ENCODE measurements around the gene KRTAP5-4. TPM values are rescaled to one million over a fixed set of nuclear protein-coding genes. Genes with fewer than 3 reads are reported as not detected.

Gene KRTAP5-4
- total and polyA plus RNA-seq, 10 donors = not detected

GRCh38 chr11:1639102-1639620, 17.2 kb upstream of the KRTAP5-4 start:
- TF ChIP-seq POLR2A (IDR thresholded peaks at IDR 0.05) (no peak), POLR2AphosphoS5 (IDR thresholded peaks at IDR 0.05) (no peak), CTCF (IDR thresholded peaks at IDR 0.05 in 8 of 11, conservative IDR thresholded peaks at IDR 0.05 in 3 of 11) (no peak)
- H3K36me3 ChIP-seq = no peaks in the 10 kb centered on the region
- H3K9me3 ChIP-seq = no peaks in the 10 kb centered on the region
- H3K4me3 ChIP-seq = no peak overlapping the region
- H3K27ac ChIP-seq = no peak overlapping the region
- peaks cover 0 to 74% (median 18%) of the 10 kb centered on the region in 7 donors for H3K27me3 ChIP-seq (replicated peaks in 1 of 7)
- no peak for DNase-seq
- intact Hi-C loops (cut with DNase I; ENCODE audit: low total_unique reads) = no loop called here
- peaks cover 0 to 14% (median 0%) of the 10 kb centered on the region in 6 donors for H3K4me1 ChIP-seq
- WGBS, 5 donors = 49 to 69% (median 57%) methylated on average over 18 of the region's 18 CpGs

GRCh38 chr11:1638344-1638743, 16.4 kb upstream of the KRTAP5-4 start:
- intact Hi-C loops (cut with DNase I; ENCODE audit: low total_unique reads) = no loop called here
- no peak overlapping the region for H3K27ac ChIP-seq
- 79 to 87% (median 84%) methylated on average over 8 of the region's 8 CpGs for WGBS, 5 donors
- peaks cover 0 to 14% (median 0%) of the 10 kb centered on the region in 6 donors for H3K4me1 ChIP-seq
- no peaks in the 10 kb centered on the region for H3K9me3 ChIP-seq
- peaks cover 0 to 77% (median 25%) of the 10 kb centered on the region in 7 donors for H3K27me3 ChIP-seq (replicated peaks in 1 of 7)
- no peak overlapping the region for H3K4me3 ChIP-seq
- no peak for TF ChIP-seq POLR2AphosphoS5 (IDR thresholded peaks at IDR 0.05)
- no peak for TF ChIP-seq POLR2A (IDR thresholded peaks at IDR 0.05)
- no peak for TF ChIP-seq CTCF (IDR thresholded peaks at IDR 0.05 in 8 of 11, conservative IDR thresholded peaks at IDR 0.05 in 3 of 11)
- H3K36me3 ChIP-seq = no peaks in the 10 kb centered on the region
- DNase-seq = no peak

- no peak overlapping the region for H3K27ac ChIP-seq
- intact Hi-C loops (cut with DNase I; ENCODE audit: low total_unique reads) = no loop called here
- H3K4me1 ChIP-seq = peaks cover 0 to 15% (median 0%) of the 10 kb centered on the region in 6 donors
- TF ChIP-seq POLR2A (IDR thresholded peaks at IDR 0.05) = no peak
- no peak for TF ChIP-seq CTCF (IDR thresholded peaks at IDR 0.05 in 8 of 11, conservative IDR thresholded peaks at IDR 0.05 in 3 of 11)
- TF ChIP-seq POLR2AphosphoS5 (IDR thresholded peaks at IDR 0.05) = no peak
- no peak overlapping the region for H3K4me3 ChIP-seq
- no peaks in the 10 kb centered on the region for H3K36me3 ChIP-seq
- no peaks in the 10 kb centered on the region for H3K9me3 ChIP-seq
- H3K27me3 ChIP-seq (replicated peaks in 1 of 7) = peaks cover 0 to 74% (median 21%) of the 10 kb centered on the region in 7 donors
- DNase-seq = no peak
- 87 to 96% (median 90%) methylated on average over 2 of the region's 2 CpGs for WGBS, 5 donors
These were observed 15.7 kb upstream of the KRTAP5-4 start for GRCh38 chr11:1637628-1638027.

- DNase-seq = peak; percentile 21
- no peak overlapping the region for H3K27ac ChIP-seq
- H3K36me3 ChIP-seq = no peaks in the 10 kb centered on the region
- H3K27me3 ChIP-seq (replicated peaks in 1 of 7) = peaks cover 0 to 80% (median 17%) of the 10 kb centered on the region in 7 donors
- H3K4me3 ChIP-seq = no peak overlapping the region
- H3K9me3 ChIP-seq = no peaks in the 10 kb centered on the region
- peaks cover 0 to 20% (median 0%) of the 10 kb centered on the region in 6 donors for H3K4me1 ChIP-seq
- TF ChIP-seq POLR2A (IDR thresholded peaks at IDR 0.05) (no peak), POLR2AphosphoS5 (IDR thresholded peaks at IDR 0.05) (no peak), CTCF (IDR thresholded peaks at IDR 0.05 in 8 of 11, conservative IDR thresholded peaks at IDR 0.05 in 3 of 11) (no peak)
- intact Hi-C loops (cut with DNase I; ENCODE audit: low total_unique reads) = no loop called here
- WGBS, 5 donors = 84 to 94% (median 88%) methylated on average over 19 of the region's 19 CpGs
These were observed 14.5 kb upstream of the KRTAP5-4 start for GRCh38 chr11:1636291-1636950.

All from spleen (tissue), 11 donors.